K562 (cell line): ENCODE data around the gene SNAPC2. TPM values are rescaled to one million over a fixed set of nuclear protein-coding genes. Genes with fewer than 3 reads are reported as not detected.

Experiments used
- ETV6 ChIP-seq, 3 experiments: fragments of 150-350 bp in 1 of 3; sonication (generic) in 1 of 3; formaldehyde crosslinking in 1 of 3; IDR thresholded peaks; 2 replicates each; pipeline versions ENCODE4 v1.6.1 to v1.8.0; 2014 to 2022; ENCODE audit warnings: borderline replicate concordance in 2 of 3, low read depth in 2 of 3, antibody characterized with exemption in 1 of 3, low read length in 1 of 3, mild to moderate bottlenecking in 1 of 3, missing genetic modification reagents in 1 of 3
- FOXP1 ChIP-seq: sonication (generic); formaldehyde crosslinking; IDR thresholded peaks from 2 replicates; pipeline ENCODE4 v1.8.0; 2022; ENCODE audit warnings: mild to moderate bottlenecking, missing genetic modification reagents
- HSF4 ChIP-seq: fragments of 250-450 bp; sonication (Bioruptor Pico); IDR thresholded peaks from 2 replicates; pipeline ENCODE4 v2.1.2; 2022; ENCODE audit warnings: mild to moderate bottlenecking, moderate library complexity, borderline replicate concordance
- MBD2 ChIP-seq: sonication (generic); IDR thresholded peaks from 2 replicates; pipeline ENCODE4 v1.6.1; 2016; ENCODE audit warnings: low read depth, borderline replicate concordance
- NFRKB ChIP-seq: fragments of 450-650 bp; IDR thresholded peaks from 2 replicates; pipeline ENCODE4 v1.6.1; 2016; ENCODE audit warnings: low read depth
- PHTF2 ChIP-seq: fragments of 250-450 bp; sonication (Bioruptor Pico); IDR thresholded peaks from 2 replicates; pipeline ENCODE4 v1.5.0; 2021; ENCODE audit warnings: mild to moderate bottlenecking
- PTTG1 ChIP-seq: fragments of 450-650 bp; IDR thresholded peaks from 2 replicates; pipeline ENCODE4 v1.6.1; 2016; ENCODE audit warnings: low read depth, mild to moderate bottlenecking, missing genetic modification characterization, missing compliant biosample characterization
- RNF2 ChIP-seq: sonication (generic); IDR thresholded peaks from 2 replicates; pipeline ENCODE4 v1.6.1; 2016
- TRIM24 ChIP-seq, 2 experiments: fragments of 450-650 bp; IDR thresholded peaks; 2 replicates each; pipeline ENCODE4 v1.6.1; 2016
- ZNF3 ChIP-seq: fragments of 250-450 bp; sonication (Bioruptor Pico); IDR thresholded peaks from 2 replicates; pipeline ENCODE4 v1.5.0; 2021; ENCODE audit warnings: mild to moderate bottlenecking, moderate library complexity
- polyA plus RNA-seq, 8 experiments: library from polyadenylated mRNA; depleted of rRNA in 4 of 8; stranded (reverse) in 5 of 8; unstranded in 3 of 8; fragments of >200 nt; fragmentation: Nextera tagmentation in 2 of 8; fragmentation: Illumina TruSeq in 1 of 8; extraction: Ambion mirVana in 2 of 8; extraction: Trizol in 1 of 8; gene quantifications; 2 replicates each; pipeline versions ENCODE4 v1.2.1 to v1.2.3, GENCODE V29; 2011 to 2014; ENCODE audit warnings: inconsistent platforms in 1 of 8, missing spikeins in 1 of 8
- total RNA-seq, 7 experiments: library from RNA; depleted of rRNA in 6 of 7; stranded (reverse); fragments of >200 nt in 6 of 7; fragmentation: Illumina TruSeq in 2 of 7; extraction: Trizol in 2 of 7; gene quantifications; 2 replicates each; pipeline versions ENCODE4 v1.2.1 to v1.2.3, GENCODE V29; 2011 to 2021; ENCODE audit warnings: low replicate concordance in 1 of 7
- TF ChIP-seq, protein P1 (sequence below): fragments of 450-650 bp; formaldehyde crosslinking; IDR thresholded peaks from 2 replicates; pipeline ENCODE4 v1.4.0; 2022; ENCODE audit warnings: missing genetic modification characterization
- TF ChIP-seq, protein P2 (sequence below): fragments of 450-650 bp; conservative IDR thresholded peaks from 2 replicates; pipeline ENCODE4 v1.6.1; 2016; ENCODE audit warnings: missing genetic modification characterization, low read depth, mild to moderate bottlenecking, missing compliant biosample characterization, moderate library complexity
- TF ChIP-seq, protein P3 (sequence below): sonication (generic); formaldehyde crosslinking; IDR thresholded peaks from 2 replicates; pipeline ENCODE4 v1.8.0; 2023; ENCODE audit warnings: missing genetic modification reagents, mild to moderate bottlenecking, borderline replicate concordance
- TF ChIP-seq, protein P4 (sequence below): fragments of 250-450 bp; sonication (Bioruptor Pico); IDR thresholded peaks from 2 replicates; pipeline ENCODE4 v1.4.0; 2020; ENCODE audit warnings: mild to moderate bottlenecking, moderate library complexity
- TF ChIP-seq, protein P5 (sequence below): IDR thresholded peaks from 2 replicates; pipeline ENCODE4 v1.6.1; 2011; ENCODE audit warnings: borderline replicate concordance, low read depth, mild to moderate bottlenecking, moderate library complexity, low read length; ENCODE audit not compliant: insufficient read depth, poor library complexity, severe bottlenecking

The SNAPC2 gene
- total and polyA plus RNA-seq, 9 of the 15 experiments (the other 6 are each of a cell fraction or from before 2014, with no cell fraction given): 0.59 to 45.1 (median 15.3) TPM

DNA sequence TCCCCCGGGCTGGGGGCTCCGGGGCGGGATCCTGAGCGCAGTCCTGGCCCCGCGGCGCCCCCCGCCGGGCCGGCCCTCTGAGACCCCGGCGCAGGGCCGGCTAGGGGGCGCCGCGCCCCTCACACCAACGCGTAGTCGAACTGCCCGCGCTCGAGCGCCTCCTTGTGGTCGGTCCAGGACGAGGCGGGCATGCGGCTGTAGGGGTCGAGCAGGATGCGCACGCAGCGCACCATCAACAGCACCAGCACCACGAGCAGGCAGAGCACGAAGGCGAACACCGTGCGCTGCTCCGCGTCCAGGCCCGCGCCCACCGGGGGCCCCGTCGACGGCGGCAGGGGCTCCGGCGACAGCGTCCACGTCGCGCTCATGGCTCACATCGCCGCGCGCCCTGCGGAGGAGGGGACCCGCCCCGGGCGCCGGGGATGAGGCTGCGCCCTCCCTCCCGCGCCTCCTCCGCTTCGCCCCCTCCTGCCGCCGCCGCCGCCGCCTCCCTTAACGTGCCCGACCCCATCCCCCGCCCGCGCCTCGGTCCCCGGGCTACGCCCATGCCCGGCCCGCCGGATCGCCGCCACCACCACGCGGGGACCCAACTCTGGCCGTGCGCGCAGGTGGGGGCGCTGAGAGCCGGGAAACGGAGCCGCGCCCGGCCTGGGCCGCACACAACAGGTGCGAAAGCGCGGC, 5.2 kb downstream of the SNAPC2 start (continued):
- TF ChIP-seq, protein P1, sequence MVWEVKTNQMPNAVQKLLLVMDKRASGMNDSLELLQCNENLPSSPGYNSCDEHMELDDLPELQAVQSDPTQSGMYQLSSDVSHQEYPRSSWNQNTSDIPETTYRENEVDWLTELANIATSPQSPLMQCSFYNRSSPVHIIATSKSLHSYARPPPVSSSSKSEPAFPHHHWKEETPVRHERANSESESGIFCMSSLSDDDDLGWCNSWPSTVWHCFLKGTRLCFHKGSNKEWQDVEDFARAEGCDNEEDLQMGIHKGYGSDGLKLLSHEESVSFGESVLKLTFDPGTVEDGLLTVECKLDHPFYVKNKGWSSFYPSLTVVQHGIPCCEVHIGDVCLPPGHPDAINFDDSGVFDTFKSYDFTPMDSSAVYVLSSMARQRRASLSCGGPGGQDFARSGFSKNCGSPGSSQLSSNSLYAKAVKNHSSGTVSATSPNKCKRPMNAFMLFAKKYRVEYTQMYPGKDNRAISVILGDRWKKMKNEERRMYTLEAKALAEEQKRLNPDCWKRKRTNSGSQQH (CRISPR knock-in tag): no peak
- TF ChIP-seq, protein P2, sequence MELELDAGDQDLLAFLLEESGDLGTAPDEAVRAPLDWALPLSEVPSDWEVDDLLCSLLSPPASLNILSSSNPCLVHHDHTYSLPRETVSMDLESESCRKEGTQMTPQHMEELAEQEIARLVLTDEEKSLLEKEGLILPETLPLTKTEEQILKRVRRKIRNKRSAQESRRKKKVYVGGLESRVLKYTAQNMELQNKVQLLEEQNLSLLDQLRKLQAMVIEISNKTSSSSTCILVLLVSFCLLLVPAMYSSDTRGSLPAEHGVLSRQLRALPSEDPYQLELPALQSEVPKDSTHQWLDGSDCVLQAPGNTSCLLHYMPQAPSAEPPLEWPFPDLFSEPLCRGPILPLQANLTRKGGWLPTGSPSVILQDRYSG (tag): no peak
- TF ChIP-seq ZNF3 (CRISPR knock-in tag): no peak
- TF ChIP-seq, protein P3, sequence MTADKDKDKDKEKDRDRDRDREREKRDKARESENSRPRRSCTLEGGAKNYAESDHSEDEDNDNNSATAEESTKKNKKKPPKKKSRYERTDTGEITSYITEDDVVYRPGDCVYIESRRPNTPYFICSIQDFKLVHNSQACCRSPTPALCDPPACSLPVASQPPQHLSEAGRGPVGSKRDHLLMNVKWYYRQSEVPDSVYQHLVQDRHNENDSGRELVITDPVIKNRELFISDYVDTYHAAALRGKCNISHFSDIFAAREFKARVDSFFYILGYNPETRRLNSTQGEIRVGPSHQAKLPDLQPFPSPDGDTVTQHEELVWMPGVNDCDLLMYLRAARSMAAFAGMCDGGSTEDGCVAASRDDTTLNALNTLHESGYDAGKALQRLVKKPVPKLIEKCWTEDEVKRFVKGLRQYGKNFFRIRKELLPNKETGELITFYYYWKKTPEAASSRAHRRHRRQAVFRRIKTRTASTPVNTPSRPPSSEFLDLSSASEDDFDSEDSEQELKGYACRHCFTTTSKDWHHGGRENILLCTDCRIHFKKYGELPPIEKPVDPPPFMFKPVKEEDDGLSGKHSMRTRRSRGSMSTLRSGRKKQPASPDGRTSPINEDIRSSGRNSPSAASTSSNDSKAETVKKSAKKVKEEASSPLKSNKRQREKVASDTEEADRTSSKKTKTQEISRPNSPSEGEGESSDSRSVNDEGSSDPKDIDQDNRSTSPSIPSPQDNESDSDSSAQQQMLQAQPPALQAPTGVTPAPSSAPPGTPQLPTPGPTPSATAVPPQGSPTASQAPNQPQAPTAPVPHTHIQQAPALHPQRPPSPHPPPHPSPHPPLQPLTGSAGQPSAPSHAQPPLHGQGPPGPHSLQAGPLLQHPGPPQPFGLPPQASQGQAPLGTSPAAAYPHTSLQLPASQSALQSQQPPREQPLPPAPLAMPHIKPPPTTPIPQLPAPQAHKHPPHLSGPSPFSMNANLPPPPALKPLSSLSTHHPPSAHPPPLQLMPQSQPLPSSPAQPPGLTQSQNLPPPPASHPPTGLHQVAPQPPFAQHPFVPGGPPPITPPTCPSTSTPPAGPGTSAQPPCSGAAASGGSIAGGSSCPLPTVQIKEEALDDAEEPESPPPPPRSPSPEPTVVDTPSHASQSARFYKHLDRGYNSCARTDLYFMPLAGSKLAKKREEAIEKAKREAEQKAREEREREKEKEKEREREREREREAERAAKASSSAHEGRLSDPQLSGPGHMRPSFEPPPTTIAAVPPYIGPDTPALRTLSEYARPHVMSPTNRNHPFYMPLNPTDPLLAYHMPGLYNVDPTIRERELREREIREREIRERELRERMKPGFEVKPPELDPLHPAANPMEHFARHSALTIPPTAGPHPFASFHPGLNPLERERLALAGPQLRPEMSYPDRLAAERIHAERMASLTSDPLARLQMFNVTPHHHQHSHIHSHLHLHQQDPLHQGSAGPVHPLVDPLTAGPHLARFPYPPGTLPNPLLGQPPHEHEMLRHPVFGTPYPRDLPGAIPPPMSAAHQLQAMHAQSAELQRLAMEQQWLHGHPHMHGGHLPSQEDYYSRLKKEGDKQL (CRISPR knock-in tag): 0 out of 2 replicates have a peak, but pooled peaks have one; percentile 64
- TF ChIP-seq RNF2: peak; percentile 56; the same call in 1 of the 2 replicates
- peak; percentile 89 for TF ChIP-seq FOXP1 (CRISPR knock-in tag)
- TF ChIP-seq TRIM24 (IDR thresholded peaks at IDR 0.05): no peak
- TF ChIP-seq, protein P4, sequence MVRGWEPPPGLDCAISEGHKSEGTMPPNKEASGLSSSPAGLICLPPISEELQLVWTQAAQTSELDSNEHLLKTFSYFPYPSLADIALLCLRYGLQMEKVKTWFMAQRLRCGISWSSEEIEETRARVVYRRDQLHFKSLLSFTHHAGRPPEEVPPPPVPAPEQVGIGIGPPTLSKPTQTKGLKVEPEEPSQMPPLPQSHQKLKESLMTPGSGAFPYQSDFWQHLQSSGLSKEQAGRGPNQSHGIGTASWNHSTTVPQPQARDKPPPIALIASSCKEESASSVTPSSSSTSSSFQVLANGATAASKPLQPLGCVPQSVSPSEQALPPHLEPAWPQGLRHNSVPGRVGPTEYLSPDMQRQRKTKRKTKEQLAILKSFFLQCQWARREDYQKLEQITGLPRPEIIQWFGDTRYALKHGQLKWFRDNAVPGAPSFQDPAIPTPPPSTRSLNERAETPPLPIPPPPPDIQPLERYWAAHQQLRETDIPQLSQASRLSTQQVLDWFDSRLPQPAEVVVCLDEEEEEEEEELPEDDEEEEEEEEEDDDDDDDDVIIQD (CRISPR knock-in tag): no peak
- TF ChIP-seq ETV6 (IDR thresholded peaks at IDR 0.05; ENCODE audit: borderline replicate concordance in 1 of 2, low read depth in 2 of 2, low read length in 1 of 2): no peak
- 0 out of 2 replicates have a peak, but pooled peaks have one; percentile 29 for TF ChIP-seq ETV6 (CRISPR knock-in tag; IDR thresholded peaks at IDR 0.05; ENCODE audit: borderline replicate concordance)
- TF ChIP-seq, protein P5, sequence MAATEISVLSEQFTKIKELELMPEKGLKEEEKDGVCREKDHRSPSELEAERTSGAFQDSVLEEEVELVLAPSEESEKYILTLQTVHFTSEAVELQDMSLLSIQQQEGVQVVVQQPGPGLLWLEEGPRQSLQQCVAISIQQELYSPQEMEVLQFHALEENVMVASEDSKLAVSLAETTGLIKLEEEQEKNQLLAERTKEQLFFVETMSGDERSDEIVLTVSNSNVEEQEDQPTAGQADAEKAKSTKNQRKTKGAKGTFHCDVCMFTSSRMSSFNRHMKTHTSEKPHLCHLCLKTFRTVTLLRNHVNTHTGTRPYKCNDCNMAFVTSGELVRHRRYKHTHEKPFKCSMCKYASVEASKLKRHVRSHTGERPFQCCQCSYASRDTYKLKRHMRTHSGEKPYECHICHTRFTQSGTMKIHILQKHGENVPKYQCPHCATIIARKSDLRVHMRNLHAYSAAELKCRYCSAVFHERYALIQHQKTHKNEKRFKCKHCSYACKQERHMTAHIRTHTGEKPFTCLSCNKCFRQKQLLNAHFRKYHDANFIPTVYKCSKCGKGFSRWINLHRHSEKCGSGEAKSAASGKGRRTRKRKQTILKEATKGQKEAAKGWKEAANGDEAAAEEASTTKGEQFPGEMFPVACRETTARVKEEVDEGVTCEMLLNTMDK: peak; percentile 94
- no peak for TF ChIP-seq PTTG1 (tag)
- TF ChIP-seq MBD2: no peak
- no peak for TF ChIP-seq HSF4 (CRISPR knock-in tag)
- TF ChIP-seq NFRKB: no peak
- TF ChIP-seq PHTF2: no peak
